Activated CD8-positive, alpha-beta memory T cell treated with anti-CD3 and anti-CD28 coated beads for 36 hours (primary cell): Measurements from ENCODE around the gene SLC9A9. TPM values are rescaled to one million over a fixed set of nuclear protein-coding genes. Genes with fewer than 3 reads are reported as not detected.

Source experiments
- CTCF ChIA-PET: fragments of 350-600 bp; sonication (Branson Sonifier 250); formaldehyde crosslinking; loops from one replicate; lab custom pipeline; 2021; ENCODE audit warnings: antibody characterized with exemption; lab: Charles Lee
- POLR2A ChIA-PET: fragments of 350-600 bp; sonication (Branson Sonifier 250); formaldehyde crosslinking; loops from one replicate; lab custom pipeline; 2021; ENCODE audit warnings: antibody characterized with exemption; lab: Charles Lee
- total RNA-seq, 2 experiments: library from RNA; stranded (reverse); gene quantifications; one replicate each; pipeline ENCODE4 v1.2.3, GENCODE V29; 2021

SLC9A9 gene
- total RNA-seq, 2 experiments from 2014 or later = 1.0 TPM

GRCh38 chr3:143633816-143634215 lies 214.5 kb downstream of the SLC9A9 start:
- ChIA-PET POLR2A (no interaction called here), CTCF (interaction anchor here (0.5 kb wide), 1 partner anchor 600 kb away, joined by 4 read pairs; no protein-coding TSS in a partner anchor)

GRCh38 chr3:143629726-143630125 lies 218.5 kb downstream of the SLC9A9 start:
- CTCF ChIA-PET = no interaction called here

GRCh38 chr3:143628971-143629370 lies 219.3 kb downstream of the SLC9A9 start:
- POLR2A ChIA-PET = no interaction called here
- CTCF ChIA-PET = no interaction called here

More at GRCh38 chr3:143629726-143630125, 218.5 kb downstream of the SLC9A9 start:
- POLR2A ChIA-PET = no interaction called here

GRCh38 chr3:143627336-143627735 lies 220.9 kb downstream of the SLC9A9 start:
- CTCF ChIA-PET = no interaction called here
- POLR2A ChIA-PET = no interaction called here

GRCh38 chr3:143619231-143619630 lies 229.0 kb downstream of the SLC9A9 start:
- ChIA-PET CTCF (no interaction called here), POLR2A (no interaction called here)

GRCh38 chr3:143617050-143617449 lies 231.2 kb downstream of the SLC9A9 start:
- ChIA-PET POLR2A (no interaction called here), CTCF (no interaction called here)

- POLR2A ChIA-PET = no interaction called here
- CTCF ChIA-PET = interaction anchor here (1.1 kb wide), 1 partner anchor 13 kb away, joined by 3 read pairs; no protein-coding TSS in a partner anchor
Measured at GRCh38 chr3:143613226-143613625, 235.0 kb downstream of the SLC9A9 start.

GRCh38 chr3:143612541-143612940 lies 235.7 kb downstream of the SLC9A9 start:
- POLR2A ChIA-PET = no interaction called here
- CTCF ChIA-PET = interaction anchor here (1.1 kb wide), 1 partner anchor 12 kb away, joined by 3 read pairs; no protein-coding TSS in a partner anchor

- ChIA-PET CTCF (interaction anchor here (0.6 kb wide), 1 partner anchor 525 kb away, joined by 4 read pairs; no protein-coding TSS in a partner anchor), POLR2A (no interaction called here)
Measured at GRCh38 chr3:143608966-143609365, 239.3 kb downstream of the SLC9A9 start.

- CTCF ChIA-PET = no interaction called here
Measured at GRCh38 chr3:143605233-143605950, 242.9 kb downstream of the SLC9A9 start.

GRCh38 chr3:143604402-143605185 lies 243.7 kb downstream of the SLC9A9 start:
- POLR2A ChIA-PET = no interaction called here
- CTCF ChIA-PET = no interaction called here

More at GRCh38 chr3:143605233-143605950, 242.9 kb downstream of the SLC9A9 start:
- POLR2A ChIA-PET = no interaction called here

GRCh38 chr3:143603774-143604173 lies 244.5 kb downstream of the SLC9A9 start:
- ChIA-PET POLR2A (no interaction called here), CTCF (no interaction called here)

GRCh38 chr3:143601723-143602484 lies 246.4 kb downstream of the SLC9A9 start:
- POLR2A ChIA-PET = no interaction called here
- CTCF ChIA-PET = no interaction called here

- ChIA-PET CTCF (interaction anchor here (1.0 kb wide), 1 partner anchor 12 kb away, joined by 3 read pairs; no protein-coding TSS in a partner anchor), POLR2A (no interaction called here)
Measured at GRCh38 chr3:143600756-143601718, 247.2 kb downstream of the SLC9A9 start.

- ChIA-PET POLR2A (no interaction called here), CTCF (interaction anchor here (1.4 kb wide), 1 partner anchor 16 kb away, joined by 5 read pairs; no protein-coding TSS in a partner anchor)
Measured at GRCh38 chr3:143597774-143598652, 250.3 kb downstream of the SLC9A9 start.

GRCh38 chr3:143596957-143597642 lies 251.2 kb downstream of the SLC9A9 start:
- POLR2A ChIA-PET = no interaction called here
- CTCF ChIA-PET = no interaction called here
